Effector memory CD4-positive, alpha-beta T cell (primary cell): Measurements from ENCODE around the gene HKDC1.

ENCODE experiments used
- DNase-seq, 3 donors: peaks; one replicate each; pipeline ENCODE4 v3.0.0-alpha.2; 2020
- H3K27ac ChIP-seq: 2 replicates; pipeline ENCODE4 v1.7.0; 2013; ENCODE audit warnings: mild to moderate bottlenecking, low read length, moderate library complexity; ENCODE audit not compliant: insufficient read depth, poor library complexity, severe bottlenecking
- H3K27me3 ChIP-seq: replicated peaks from 2 replicates; pipeline ENCODE4 v1.7.0; 2013; ENCODE audit warnings: mild to moderate bottlenecking, low read length; ENCODE audit not compliant: insufficient read depth, control insufficient read depth, poor library complexity, severe bottlenecking
- H3K36me3 ChIP-seq: 2 replicates; pipeline ENCODE4 v1.7.0; 2013; ENCODE audit warnings: mild to moderate bottlenecking, low read length, moderate library complexity; ENCODE audit not compliant: control insufficient read depth, insufficient read depth
- H3K4me1 ChIP-seq: 2 replicates; pipeline ENCODE4 v1.7.0; 2013; ENCODE audit warnings: low read length, mild to moderate bottlenecking; ENCODE audit not compliant: control insufficient read depth, insufficient read depth, poor library complexity, severe bottlenecking
- H3K4me3 ChIP-seq: 2 replicates; pipeline ENCODE4 v1.7.0; 2013; ENCODE audit warnings: low read length, low read depth, mild to moderate bottlenecking; ENCODE audit not compliant: insufficient read depth, poor library complexity, severe bottlenecking
- H3K9me3 ChIP-seq: 2 replicates; pipeline ENCODE4 v1.7.0; 2013; ENCODE audit warnings: mild to moderate bottlenecking, low read length, moderate library complexity; ENCODE audit not compliant: control insufficient read depth

Gene HKDC1

GRCh38 chr10:69253171-69253570, 33.0 kb downstream of the HKDC1 start:
- DNase-seq, result no peak
- H3K9me3 ChIP-seq, result no peaks in the 10 kb centered on the region
- no peaks in the 10 kb centered on the region for H3K36me3 ChIP-seq
- no peaks in the 10 kb centered on the region for H3K27me3 ChIP-seq
- no peaks in the 10 kb centered on the region for H3K4me1 ChIP-seq
- no peak overlapping the region for H3K4me3 ChIP-seq
- H3K27ac ChIP-seq, result no peak overlapping the region

DNA sequence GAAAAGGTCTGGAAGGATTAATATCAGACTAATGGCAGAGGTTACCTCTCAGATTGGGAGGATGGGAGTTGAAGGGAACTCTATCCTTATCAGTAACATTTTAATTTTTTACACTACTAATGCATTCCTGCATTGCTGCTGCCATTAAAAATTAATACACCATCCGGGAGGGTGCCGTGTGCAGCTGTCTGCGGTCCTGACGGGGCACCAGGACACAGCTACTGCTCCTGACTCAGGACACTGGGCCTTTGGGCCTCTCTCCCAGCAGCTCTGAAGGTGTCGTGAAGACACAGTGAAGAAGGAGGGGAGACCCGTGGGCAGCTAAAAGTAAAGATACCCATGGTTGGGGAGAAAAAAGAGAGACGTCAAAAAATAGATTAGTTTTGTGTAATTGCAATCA, 34.7 kb downstream of the HKDC1 start:
- Histone ChIP-seq H3K27ac (no peak overlapping the region), H3K4me3 (no peak overlapping the region), H3K36me3 (no peaks in the 10 kb centered on the region), H3K27me3 (no peaks in the 10 kb centered on the region), H3K9me3 (no peaks in the 10 kb centered on the region), H3K4me1 (no peaks in the 10 kb centered on the region)
- DNase-seq, result no peak

DNA sequence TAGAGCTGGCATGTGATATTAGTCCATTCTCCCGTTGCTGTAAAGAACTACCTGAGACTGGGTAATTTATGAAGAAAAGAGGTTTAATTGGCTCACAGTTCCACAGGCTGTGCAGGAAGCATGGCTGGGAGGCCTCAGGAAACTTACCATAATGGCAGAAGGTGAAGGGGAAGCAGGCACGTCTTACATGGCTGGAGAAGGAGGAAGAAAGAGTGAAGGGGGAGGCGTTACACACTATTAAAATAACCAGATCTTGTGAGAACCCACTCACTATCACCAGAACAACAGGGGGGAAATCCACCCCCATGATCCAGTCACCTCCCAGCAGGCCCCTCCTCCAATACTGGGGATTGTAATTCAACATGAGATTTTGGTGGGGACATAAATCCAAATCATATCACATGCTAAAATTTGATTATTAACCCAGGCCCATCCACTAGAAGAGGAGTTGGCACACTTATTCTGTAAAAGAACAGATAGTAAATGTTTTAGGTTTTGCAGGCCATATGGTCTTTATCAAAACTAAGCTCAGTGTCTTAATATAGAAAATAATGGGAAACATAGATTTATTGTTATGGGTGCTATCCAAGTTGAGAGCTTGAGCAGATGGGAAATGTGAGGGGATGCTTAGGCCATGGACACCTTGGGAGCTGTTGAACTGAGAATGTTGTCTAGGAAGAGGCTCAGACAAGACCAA, 39.6 kb downstream of the HKDC1 start:
- Histone ChIP-seq H3K9me3 (no peaks in the 10 kb centered on the region), H3K4me1 (no peaks in the 10 kb centered on the region), H3K27me3 (no peaks in the 10 kb centered on the region), H3K4me3 (no peak overlapping the region), H3K27ac (no peak overlapping the region), H3K36me3 (no peaks in the 10 kb centered on the region)
- no peak for DNase-seq

- no peak overlapping the region for H3K27ac ChIP-seq
- no peaks in the 10 kb centered on the region for H3K4me1 ChIP-seq
- H3K27me3 ChIP-seq, result no peaks in the 10 kb centered on the region
- no peak for DNase-seq
- no peak overlapping the region for H3K4me3 ChIP-seq
- no peaks in the 10 kb centered on the region for H3K9me3 ChIP-seq
- no peaks in the 10 kb centered on the region for H3K36me3 ChIP-seq
Measured at GRCh38 chr10:69261184-69261583, 41.1 kb downstream of the HKDC1 start.

DNA sequence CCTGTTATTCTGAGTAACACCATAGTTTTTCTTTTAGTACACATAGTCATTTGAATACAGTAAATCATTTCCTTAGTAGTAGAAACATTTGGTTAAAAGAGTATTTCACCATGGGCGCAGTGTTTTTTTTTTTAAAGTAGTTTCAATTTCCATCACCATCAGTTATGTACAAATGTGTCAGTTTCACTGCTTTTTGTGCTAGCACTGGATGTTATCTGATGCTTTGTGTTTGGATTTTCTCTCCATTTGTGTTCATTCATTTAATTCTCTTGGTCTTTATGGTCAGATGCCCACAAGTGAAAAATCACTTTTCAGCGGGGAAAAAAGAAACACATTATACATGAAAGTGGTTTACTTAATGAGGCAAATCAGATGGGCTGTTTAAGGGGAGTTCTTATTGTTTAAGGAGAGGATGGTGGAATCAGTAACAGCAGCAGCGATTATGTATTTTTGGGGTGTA, 42.2 kb downstream of the HKDC1 start:
- DNase-seq, result no peak
- Histone ChIP-seq H3K27me3 (no peaks in the 10 kb centered on the region), H3K27ac (no peak overlapping the region)

DNA sequence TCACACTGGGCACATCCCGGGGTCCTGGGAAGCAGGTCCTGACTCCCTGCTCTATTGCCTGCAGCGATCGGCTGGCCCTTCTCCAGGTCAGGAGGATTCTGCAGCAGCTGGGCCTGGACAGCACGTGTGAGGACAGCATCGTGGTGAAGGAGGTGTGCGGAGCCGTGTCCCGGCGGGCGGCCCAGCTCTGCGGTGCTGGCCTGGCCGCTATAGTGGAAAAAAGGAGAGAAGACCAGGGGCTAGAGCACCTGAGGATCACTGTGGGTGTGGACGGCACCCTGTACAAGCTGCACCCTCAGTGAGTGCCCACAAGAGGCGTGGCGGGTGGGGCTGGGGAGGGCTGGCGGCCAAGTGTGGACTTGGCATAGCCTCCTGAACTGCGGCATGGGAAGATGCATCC, 45.4 kb downstream of the HKDC1 start:
- no peak overlapping the region for H3K4me3 ChIP-seq

More for the DNA sequence above, 42.2 kb downstream of the HKDC1 start:
- H3K4me3 ChIP-seq, result no peak overlapping the region
- no peaks in the 10 kb centered on the region for H3K36me3 ChIP-seq
- H3K4me1 ChIP-seq, result no peaks in the 10 kb centered on the region
- H3K9me3 ChIP-seq, result no peaks in the 10 kb centered on the region

DNA sequence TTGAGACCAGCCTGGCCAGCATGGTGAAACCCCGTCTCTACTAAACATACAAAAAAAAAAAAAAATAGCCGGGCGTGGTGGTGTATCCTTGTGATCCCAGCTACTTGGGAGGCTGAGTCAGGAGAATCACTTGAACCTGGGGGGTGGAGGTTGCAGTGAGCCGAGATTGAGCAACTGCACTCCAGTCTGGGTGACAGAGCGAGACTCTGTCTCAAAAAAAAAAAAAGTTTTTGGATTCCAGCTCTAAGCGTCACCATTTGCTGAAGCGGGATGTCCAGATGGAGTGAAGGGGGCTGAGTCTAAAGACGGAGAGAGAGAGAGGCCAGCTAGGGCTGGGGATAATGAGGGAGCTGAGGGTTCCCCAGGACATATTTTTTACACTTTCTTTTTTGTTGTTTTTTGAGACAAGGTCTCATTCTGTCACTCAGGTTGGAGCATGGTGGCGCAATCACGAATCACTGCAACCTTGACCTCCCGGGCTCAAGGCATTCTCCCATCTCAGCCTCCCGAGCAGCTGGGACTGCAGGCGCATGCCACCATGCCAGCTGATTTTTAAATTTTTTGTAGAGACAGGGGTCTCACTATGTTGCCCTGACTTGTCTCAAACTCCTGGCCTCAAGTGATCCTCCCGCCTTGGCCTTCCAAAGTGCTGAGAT, 48.8 kb downstream of the HKDC1 start:
- Histone ChIP-seq H3K9me3 (no peaks in the 10 kb centered on the region), H3K4me3 (no peak overlapping the region)

More for the DNA sequence above, 45.4 kb downstream of the HKDC1 start:
- no peak for DNase-seq
- Histone ChIP-seq H3K27ac (no peak overlapping the region), H3K36me3 (no peaks in the 10 kb centered on the region), H3K9me3 (no peaks in the 10 kb centered on the region), H3K4me1 (no peaks in the 10 kb centered on the region), H3K27me3 (no peaks in the 10 kb centered on the region)

GRCh38 chr10:69269761-69270160, 49.6 kb downstream of the HKDC1 start:
- Histone ChIP-seq H3K27ac (no peak overlapping the region), H3K4me3 (no peak overlapping the region), H3K36me3 (no peaks in the 10 kb centered on the region), H3K4me1 (no peaks in the 10 kb centered on the region), H3K9me3 (no peaks in the 10 kb centered on the region), H3K27me3 (no peaks in the 10 kb centered on the region)
- DNase-seq, result no peak

More for the DNA sequence above, 48.8 kb downstream of the HKDC1 start:
- no peak overlapping the region for H3K27ac ChIP-seq
- H3K27me3 ChIP-seq, result no peaks in the 10 kb centered on the region
- DNase-seq, result no peak
- H3K4me1 ChIP-seq, result no peaks in the 10 kb centered on the region
- H3K36me3 ChIP-seq, result no peaks in the 10 kb centered on the region

DNA sequence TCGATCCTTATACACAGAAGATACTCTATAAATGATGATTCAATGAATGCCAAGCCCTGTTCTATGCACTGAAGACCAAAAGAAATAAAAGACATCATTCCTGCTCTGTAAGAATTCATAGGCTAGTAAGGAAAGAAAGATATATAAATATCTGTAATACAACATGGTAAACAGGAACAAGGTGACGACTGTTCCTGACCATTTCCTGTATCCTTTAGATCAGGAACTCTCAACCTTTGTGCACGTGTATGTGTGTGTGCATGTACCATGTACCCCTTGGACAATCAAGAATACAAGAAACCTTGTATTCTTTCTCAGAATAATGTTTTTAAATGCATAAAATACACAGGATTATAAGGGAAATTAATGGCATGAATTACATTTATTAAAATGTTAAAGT, 50.9 kb downstream of the HKDC1 start:
- no peak for DNase-seq
- Histone ChIP-seq H3K27ac (no peak overlapping the region), H3K27me3 (no peaks in the 10 kb centered on the region), H3K4me1 (no peaks in the 10 kb centered on the region), H3K36me3 (no peaks in the 10 kb centered on the region), H3K4me3 (no peak overlapping the region), H3K9me3 (no peaks in the 10 kb centered on the region)

DNA sequence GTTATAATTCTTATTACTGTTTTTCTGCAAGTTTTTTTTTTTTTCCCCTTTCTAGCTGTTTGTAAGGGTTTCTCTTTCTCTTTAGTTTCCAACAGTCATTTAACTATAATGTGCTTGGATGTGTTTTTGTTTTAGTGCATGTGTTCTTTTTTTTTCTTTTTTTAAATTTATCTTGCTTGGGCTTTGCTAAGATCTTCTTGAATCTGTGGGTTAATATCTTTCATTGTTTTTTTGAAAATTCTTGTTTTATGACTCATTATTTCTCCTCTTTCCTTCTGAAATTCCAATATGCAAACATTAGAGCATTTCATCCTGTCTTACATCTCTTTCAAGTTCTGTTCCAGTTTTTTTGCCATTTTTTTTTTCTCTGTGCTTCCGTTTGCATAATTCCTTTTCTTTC, 52.5 kb downstream of the HKDC1 start:
- Histone ChIP-seq H3K4me1 (no peaks in the 10 kb centered on the region), H3K9me3 (no peaks in the 10 kb centered on the region), H3K4me3 (no peak overlapping the region), H3K27me3 (no peaks in the 10 kb centered on the region), H3K36me3 (no peaks in the 10 kb centered on the region), H3K27ac (no peak overlapping the region)
- no peak for DNase-seq
